Measurements from ENCODE around the gene CFAP65. TPM values are rescaled to one million over a fixed set of nuclear protein-coding genes. Genes with fewer than 3 reads are reported as not detected.

The CFAP65 gene
- total and polyA plus RNA-seq, 2 of the 13 experiments (the other 11 are each of a cell fraction or from before 2014, with no cell fraction given) = 0.05 TPM; not detected in 1

DNA sequence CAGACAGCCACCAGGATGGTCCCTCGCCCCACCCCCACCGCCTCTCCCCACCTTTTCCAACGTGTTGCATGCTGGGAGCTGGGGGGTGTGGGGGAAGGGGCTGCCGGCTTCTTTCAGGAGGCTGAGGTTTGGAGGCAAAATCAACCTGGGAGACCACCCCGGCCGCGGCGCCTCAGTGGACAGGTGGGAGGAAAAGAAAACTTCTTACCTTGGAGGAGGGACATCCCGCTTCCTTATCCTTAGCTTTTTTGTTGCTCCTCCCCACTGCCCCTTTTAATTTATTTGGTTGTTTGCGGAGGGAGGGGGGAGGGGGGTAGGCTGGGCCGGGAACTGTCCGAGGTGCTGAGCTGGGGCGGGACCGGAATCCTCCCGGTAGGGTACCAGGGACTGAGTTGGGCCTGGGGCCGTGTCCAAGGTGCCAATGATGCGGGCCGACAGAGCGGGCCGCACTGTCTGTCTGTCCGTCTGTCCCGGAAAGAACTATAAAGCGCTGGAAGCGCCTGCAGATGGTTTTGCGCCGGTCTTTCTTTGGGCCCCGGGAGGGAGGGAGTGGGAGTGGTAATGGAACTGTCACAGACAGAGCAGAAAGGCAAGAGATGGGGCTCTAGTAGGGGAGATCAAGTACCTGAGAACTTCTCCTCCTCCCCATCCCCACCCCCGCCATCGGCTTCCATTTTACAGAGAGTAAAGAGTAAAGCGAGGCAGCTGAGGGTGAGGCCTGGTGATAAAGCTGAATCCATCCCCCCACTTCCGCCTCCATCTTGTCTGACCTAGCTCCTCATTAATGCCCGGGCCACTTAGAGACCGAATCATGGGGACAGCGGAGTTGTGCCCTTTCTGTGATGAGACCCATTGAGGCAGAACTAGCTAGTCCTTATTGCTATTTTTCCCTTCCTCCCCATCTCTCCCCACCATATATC lies 79.4 kb downstream of the CFAP65 start:
- H2AFZ ChIP-seq (ENCODE audit: low read length) = no peak overlapping the region
- BruUV-seq (replicated peaks) = no TSS peak
- FAIRE-seq = no peak
- H3K9me3 ChIP-seq (ENCODE audit: low read length) = no peaks in the 10 kb centered on the region
- no peak overlapping the region for H3K4me3 ChIP-seq (replicated peaks in 1 of 3; ENCODE audit: insufficient read depth in 1 of 3, low read depth in 2 of 3, low read length in 3 of 3)
- peaks cover 17% of the 10 kb centered on the region; the same call in 1 of the 2 replicates for H4K20me1 ChIP-seq (ENCODE audit: insufficient read depth, low read length)
- ChIA-PET CTCF (ENCODE audit: low intra/inter-chr PET ratio, low total read pairs) (no interaction called here), POLR2A (no interaction called here)
- H3K27me3 ChIP-seq (ENCODE audit: control insufficient read depth in 1 of 2, insufficient read depth in 2 of 2, low read length in 2 of 2) = peaks cover 11 to 76% of the 10 kb centered on the region in 2 experiments
- WGBS (ENCODE audit: low lambda C conversion rate) = 41% methylated on average over 34 of the region's 34 CpGs
- no peak overlapping the region for H3K27ac ChIP-seq (ENCODE audit: extremely low read length, insufficient read depth, low read length)
- H3K4me2 ChIP-seq (ENCODE audit: low read depth, low read length) = no peak overlapping the region
- no peaks in the 10 kb centered on the region for H3K36me3 ChIP-seq (replicated peaks in 1 of 2; ENCODE audit: control insufficient read depth in 1 of 2, insufficient read depth in 2 of 2, low read length in 2 of 2)
- no peak overlapping the region for H3K9ac ChIP-seq (ENCODE audit: insufficient read depth, low read depth, low read length)
- ATAC-seq = no peak
- in situ Hi-C loops (cut with HindIII; ENCODE audit: extremely low pct_ligation_motif_present, low pct_unique_long_range_greater_than_20kb) (no loop called here), intact Hi-C loops (cut with micrococcal nuclease; ENCODE audit: unreplicated experiment) (no loop called here)
- H3K4me1 ChIP-seq (ENCODE audit: insufficient read depth, low read length) = peaks cover 33% of the 10 kb centered on the region
- no peaks in the 10 kb centered on the region for H3K79me2 ChIP-seq (ENCODE audit: insufficient read depth, low read length)
- no peak for DNase-seq (ENCODE audit: low spot score)
- TF ChIP-seq TBX3 (IDR thresholded peaks at IDR 0.05; ENCODE audit: borderline replicate concordance) = no peak
- TF ChIP-seq, protein P1, sequence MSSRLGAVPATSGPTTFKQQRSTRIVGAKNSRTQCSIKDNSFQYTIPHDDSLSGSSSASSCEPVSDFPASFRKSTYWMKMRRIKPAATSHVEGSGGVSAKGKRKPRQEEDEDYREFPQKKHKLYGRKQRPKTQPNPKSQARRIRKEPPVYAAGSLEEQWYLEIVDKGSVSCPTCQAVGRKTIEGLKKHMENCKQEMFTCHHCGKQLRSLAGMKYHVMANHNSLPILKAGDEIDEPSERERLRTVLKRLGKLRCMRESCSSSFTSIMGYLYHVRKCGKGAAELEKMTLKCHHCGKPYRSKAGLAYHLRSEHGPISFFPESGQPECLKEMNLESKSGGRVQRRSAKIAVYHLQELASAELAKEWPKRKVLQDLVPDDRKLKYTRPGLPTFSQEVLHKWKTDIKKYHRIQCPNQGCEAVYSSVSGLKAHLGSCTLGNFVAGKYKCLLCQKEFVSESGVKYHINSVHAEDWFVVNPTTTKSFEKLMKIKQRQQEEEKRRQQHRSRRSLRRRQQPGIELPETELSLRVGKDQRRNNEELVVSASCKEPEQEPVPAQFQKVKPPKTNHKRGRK (CRISPR knock-in tag; IDR thresholded peaks at IDR 0.05) = no peak
- TF ChIP-seq ZNF451 (CRISPR knock-in tag; IDR thresholded peaks at IDR 0.05) = no peak
- no peak for TF ChIP-seq ATRX (CRISPR knock-in tag; IDR thresholded peaks at IDR 0.05; ENCODE audit: borderline replicate concordance)
- TF ChIP-seq MIER2 (CRISPR knock-in tag; IDR thresholded peaks at IDR 0.05) = peak; percentile 83; the same call in 1 of the 2 replicates
- TF ChIP-seq, protein P2, sequence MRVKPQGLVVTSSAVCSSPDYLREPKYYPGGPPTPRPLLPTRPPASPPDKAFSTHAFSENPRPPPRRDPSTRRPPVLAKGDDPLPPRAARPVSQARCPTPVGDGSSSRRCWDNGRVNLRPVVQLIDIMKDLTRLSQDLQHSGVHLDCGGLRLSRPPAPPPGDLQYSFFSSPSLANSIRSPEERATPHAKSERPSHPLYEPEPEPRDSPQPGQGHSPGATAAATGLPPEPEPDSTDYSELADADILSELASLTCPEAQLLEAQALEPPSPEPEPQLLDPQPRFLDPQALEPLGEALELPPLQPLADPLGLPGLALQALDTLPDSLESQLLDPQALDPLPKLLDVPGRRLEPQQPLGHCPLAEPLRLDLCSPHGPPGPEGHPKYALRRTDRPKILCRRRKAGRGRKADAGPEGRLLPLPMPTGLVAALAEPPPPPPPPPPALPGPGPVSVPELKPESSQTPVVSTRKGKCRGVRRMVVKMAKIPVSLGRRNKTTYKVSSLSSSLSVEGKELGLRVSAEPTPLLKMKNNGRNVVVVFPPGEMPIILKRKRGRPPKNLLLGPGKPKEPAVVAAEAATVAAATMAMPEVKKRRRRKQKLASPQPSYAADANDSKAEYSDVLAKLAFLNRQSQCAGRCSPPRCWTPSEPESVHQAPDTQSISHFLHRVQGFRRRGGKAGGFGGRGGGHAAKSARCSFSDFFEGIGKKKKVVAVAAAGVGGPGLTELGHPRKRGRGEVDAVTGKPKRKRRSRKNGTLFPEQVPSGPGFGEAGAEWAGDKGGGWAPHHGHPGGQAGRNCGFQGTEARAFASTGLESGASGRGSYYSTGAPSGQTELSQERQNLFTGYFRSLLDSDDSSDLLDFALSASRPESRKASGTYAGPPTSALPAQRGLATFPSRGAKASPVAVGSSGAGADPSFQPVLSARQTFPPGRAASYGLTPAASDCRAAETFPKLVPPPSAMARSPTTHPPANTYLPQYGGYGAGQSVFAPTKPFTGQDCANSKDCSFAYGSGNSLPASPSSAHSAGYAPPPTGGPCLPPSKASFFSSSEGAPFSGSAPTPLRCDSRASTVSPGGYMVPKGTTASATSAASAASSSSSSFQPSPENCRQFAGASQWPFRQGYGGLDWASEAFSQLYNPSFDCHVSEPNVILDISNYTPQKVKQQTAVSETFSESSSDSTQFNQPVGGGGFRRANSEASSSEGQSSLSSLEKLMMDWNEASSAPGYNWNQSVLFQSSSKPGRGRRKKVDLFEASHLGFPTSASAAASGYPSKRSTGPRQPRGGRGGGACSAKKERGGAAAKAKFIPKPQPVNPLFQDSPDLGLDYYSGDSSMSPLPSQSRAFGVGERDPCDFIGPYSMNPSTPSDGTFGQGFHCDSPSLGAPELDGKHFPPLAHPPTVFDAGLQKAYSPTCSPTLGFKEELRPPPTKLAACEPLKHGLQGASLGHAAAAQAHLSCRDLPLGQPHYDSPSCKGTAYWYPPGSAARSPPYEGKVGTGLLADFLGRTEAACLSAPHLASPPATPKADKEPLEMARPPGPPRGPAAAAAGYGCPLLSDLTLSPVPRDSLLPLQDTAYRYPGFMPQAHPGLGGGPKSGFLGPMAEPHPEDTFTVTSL (CRISPR knock-in tag; IDR thresholded peaks at IDR 0.05; ENCODE audit: borderline replicate concordance) = no peak
- TF ChIP-seq, protein P3, sequence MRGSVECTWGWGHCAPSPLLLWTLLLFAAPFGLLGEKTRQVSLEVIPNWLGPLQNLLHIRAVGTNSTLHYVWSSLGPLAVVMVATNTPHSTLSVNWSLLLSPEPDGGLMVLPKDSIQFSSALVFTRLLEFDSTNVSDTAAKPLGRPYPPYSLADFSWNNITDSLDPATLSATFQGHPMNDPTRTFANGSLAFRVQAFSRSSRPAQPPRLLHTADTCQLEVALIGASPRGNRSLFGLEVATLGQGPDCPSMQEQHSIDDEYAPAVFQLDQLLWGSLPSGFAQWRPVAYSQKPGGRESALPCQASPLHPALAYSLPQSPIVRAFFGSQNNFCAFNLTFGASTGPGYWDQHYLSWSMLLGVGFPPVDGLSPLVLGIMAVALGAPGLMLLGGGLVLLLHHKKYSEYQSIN (CRISPR knock-in tag; IDR thresholded peaks at IDR 0.05; ENCODE audit: borderline replicate concordance) = peak; percentile 15; the same call in 1 of the 2 replicates
- TF ChIP-seq, protein P4, sequence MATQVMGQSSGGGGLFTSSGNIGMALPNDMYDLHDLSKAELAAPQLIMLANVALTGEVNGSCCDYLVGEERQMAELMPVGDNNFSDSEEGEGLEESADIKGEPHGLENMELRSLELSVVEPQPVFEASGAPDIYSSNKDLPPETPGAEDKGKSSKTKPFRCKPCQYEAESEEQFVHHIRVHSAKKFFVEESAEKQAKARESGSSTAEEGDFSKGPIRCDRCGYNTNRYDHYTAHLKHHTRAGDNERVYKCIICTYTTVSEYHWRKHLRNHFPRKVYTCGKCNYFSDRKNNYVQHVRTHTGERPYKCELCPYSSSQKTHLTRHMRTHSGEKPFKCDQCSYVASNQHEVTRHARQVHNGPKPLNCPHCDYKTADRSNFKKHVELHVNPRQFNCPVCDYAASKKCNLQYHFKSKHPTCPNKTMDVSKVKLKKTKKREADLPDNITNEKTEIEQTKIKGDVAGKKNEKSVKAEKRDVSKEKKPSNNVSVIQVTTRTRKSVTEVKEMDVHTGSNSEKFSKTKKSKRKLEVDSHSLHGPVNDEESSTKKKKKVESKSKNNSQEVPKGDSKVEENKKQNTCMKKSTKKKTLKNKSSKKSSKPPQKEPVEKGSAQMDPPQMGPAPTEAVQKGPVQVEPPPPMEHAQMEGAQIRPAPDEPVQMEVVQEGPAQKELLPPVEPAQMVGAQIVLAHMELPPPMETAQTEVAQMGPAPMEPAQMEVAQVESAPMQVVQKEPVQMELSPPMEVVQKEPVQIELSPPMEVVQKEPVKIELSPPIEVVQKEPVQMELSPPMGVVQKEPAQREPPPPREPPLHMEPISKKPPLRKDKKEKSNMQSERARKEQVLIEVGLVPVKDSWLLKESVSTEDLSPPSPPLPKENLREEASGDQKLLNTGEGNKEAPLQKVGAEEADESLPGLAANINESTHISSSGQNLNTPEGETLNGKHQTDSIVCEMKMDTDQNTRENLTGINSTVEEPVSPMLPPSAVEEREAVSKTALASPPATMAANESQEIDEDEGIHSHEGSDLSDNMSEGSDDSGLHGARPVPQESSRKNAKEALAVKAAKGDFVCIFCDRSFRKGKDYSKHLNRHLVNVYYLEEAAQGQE (IDR thresholded peaks at IDR 0.05; ENCODE audit: borderline replicate concordance in 1 of 2, low read depth in 1 of 2, low read length in 2 of 2) = peak; percentile 59 to 92
- no peak for TF ChIP-seq MED8 (CRISPR knock-in tag; IDR thresholded peaks at IDR 0.05; ENCODE audit: insufficient replicate concordance)

Data from HepG2 (cell line).